ENCODE measurements around the gene KCTD1. TPM values are rescaled to one million over a fixed set of nuclear protein-coding genes. Genes with fewer than 3 reads are reported as not detected.

KCTD1 gene
- total RNA-seq, 2 experiments from 2014 or later, result 3.0 to 3.5 TPM

DNA sequence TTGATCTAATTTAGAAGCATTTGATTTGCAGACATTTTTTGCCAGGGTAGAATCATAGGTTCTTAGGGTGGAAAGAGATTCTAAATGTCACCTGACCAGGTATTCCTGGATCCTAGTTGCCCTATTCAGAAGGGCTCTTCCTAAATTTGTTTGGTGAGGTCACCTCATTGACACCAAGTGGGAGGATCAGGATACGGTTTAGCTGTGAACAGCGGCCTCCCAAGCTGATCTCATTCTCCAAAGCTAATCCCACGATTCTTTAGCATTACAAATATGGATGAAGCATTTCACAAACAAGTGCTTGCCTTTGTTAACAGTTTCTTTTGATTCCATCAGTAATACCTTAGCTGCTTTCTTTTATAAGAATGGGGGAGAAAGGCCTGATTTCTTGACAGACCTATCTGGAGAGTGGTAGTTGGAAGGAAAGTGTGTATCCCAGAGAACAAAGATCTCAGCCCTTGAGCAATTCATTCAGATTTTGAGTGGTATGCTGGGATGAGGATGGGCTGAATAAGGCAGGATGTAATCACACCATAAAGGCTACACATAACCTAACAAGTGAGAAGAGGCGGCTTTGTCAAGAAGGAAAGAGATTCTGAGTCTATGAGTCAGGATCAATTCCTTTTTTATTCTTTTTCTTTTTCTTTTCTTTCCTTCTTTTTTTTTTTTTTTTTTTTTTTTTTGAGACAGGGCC is 16.6 kb downstream of the KCTD1 start:
- H3K4me1 Mint-ChIP-seq (ENCODE audit: low read depth), result no peaks in the 10 kb centered on the region
- H3K9me3 Mint-ChIP-seq (ENCODE audit: insufficient read depth), result no peaks in the 10 kb centered on the region
- ChIA-PET POLR2A (no interaction called here), CTCF (no interaction called here)
- ATAC-seq (no peak), DNase-seq (no peak)
- no peak overlapping the region for H3K27ac Mint-ChIP-seq
- H3K27me3 Mint-ChIP-seq (ENCODE audit: low read depth), result no peaks in the 10 kb centered on the region
- no peaks in the 10 kb centered on the region for H3K36me3 Mint-ChIP-seq (ENCODE audit: low read depth)
- H3K4me3 Mint-ChIP-seq, result no peak overlapping the region

DNA sequence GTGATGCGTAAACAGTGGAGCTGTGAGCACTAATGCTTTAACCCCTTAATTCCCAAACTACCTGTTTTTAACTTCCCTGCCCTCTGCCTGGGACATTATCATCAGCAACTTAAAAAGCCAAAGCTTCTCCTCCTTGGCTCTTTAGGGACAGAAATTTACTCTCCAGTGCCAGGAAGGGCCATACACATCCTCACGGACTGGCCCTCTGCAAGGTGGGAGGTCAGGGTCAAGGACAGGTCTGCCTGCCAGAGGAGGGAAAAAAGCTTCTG is 21.5 kb downstream of the KCTD1 start:
- ATAC-seq, result no peak
- Mint-ChIP-seq H3K9me3 (ENCODE audit: insufficient read depth) (no peaks in the 10 kb centered on the region), H3K36me3 (ENCODE audit: low read depth) (no peaks in the 10 kb centered on the region), H3K27ac (no peak overlapping the region), H3K4me3 (no peak overlapping the region), H3K27me3 (ENCODE audit: low read depth) (no peaks in the 10 kb centered on the region), H3K4me1 (ENCODE audit: low read depth) (no peaks in the 10 kb centered on the region)
- ChIA-PET POLR2A (no interaction called here), CTCF (interaction anchor here (1.1 kb wide), 1 partner anchor 143 kb away, joined by 3 read pairs; no protein-coding TSS in a partner anchor)
- DNase-seq, result no peak

DNA sequence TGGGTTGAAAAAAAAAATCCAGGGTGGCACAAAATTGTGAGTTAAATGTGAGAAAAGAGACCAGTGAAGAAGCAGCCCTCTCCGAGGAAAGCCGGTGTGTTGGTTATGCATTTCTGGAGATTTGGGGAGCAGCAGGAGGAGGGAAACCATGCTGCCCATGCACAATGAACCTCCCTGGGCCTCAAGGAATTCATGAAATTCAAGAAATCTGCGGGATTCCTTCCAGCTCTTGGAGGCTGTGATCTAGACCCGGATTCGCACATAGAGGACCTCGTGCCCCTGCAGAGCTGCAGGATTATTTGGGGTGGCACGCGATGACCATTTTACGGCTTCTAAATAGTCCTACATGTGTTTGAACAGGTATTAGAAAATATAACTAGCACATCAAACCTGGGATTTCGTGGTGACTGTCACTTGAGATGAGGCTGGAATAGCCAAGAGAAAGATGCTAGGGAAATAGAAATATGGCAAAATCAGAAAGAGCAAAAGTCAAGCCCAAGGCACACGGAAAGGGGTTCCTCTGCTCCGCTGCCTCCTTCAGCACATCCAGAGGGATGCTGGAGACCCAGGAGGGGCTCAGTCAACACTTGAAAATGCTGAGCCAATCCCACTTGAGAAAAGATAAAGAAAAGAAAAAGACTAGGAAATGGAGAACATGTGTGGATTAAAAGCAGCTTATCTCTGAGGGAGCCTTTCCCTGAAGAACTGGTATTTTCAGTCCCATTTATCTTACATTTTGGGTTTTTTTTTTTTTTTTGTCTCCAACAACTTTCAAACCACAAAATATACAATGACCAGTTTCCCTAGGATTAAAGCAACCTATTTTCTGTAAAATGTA is 22.0 kb downstream of the KCTD1 start:
- no peak overlapping the region for H3K4me3 Mint-ChIP-seq
- H3K36me3 Mint-ChIP-seq (ENCODE audit: low read depth), result no peaks in the 10 kb centered on the region
- H3K27ac Mint-ChIP-seq, result no peak overlapping the region
- ChIA-PET POLR2A (no interaction called here), CTCF (interaction anchor here (0.6 to 1.1 kb wide), 2 partner anchors 21 to 143 kb away, joined by 3 read pairs; no protein-coding TSS in a partner anchor)
- H3K4me1 Mint-ChIP-seq (ENCODE audit: low read depth), result no peaks in the 10 kb centered on the region
- no peaks in the 10 kb centered on the region for H3K27me3 Mint-ChIP-seq (ENCODE audit: low read depth)
- H3K9me3 Mint-ChIP-seq (ENCODE audit: insufficient read depth), result no peaks in the 10 kb centered on the region
- ATAC-seq, result no peak
- DNase-seq, result no peak

DNA sequence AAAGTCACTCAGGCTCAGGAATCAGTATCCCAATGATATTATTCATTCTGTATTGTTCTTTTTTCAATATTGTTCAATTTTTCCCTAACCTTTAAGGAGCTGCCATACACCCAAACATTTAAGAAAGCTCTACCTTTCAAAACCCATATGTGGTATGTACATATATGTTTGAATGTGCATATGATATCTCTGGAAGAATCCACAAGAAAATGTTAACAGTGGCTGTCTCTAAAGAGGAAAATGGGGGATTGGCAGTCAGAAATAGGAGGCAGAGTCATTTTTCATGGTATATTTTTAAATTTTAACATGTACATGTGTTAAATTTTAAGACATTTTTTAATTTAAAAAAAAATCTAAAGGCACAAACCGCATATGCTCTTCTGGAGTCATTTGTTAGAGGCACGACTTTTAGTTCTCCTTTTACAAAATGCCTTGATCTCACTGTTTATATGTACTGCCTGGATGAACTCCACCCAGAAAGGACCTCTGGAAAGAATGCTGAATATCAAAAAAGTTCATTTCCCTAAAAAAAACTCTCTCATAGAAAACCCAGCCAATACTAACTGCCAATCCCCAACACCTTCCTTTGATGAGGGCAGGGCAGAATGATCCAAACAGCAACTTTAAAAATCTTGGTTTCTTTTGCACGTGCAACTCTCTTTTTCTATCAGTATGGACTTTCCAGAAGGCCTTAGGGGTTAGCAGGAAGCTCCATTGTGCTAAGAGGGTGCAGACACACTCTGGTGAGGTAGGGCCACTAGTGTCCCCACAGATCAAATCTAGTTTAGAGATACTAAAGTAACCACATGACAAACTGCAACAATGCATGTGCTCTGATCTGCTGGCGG is 23.6 kb downstream of the KCTD1 start:
- H3K27ac Mint-ChIP-seq, result no peak overlapping the region
- ChIA-PET CTCF (no interaction called here), POLR2A (no interaction called here)
- H3K27me3 Mint-ChIP-seq (ENCODE audit: low read depth), result no peaks in the 10 kb centered on the region
- ATAC-seq (no peak), DNase-seq (no peak)
- no peaks in the 10 kb centered on the region for H3K4me1 Mint-ChIP-seq (ENCODE audit: low read depth)
- H3K36me3 Mint-ChIP-seq (ENCODE audit: low read depth), result no peaks in the 10 kb centered on the region
- H3K9me3 Mint-ChIP-seq (ENCODE audit: insufficient read depth), result no peaks in the 10 kb centered on the region
- H3K4me3 Mint-ChIP-seq, result no peak overlapping the region

DNA sequence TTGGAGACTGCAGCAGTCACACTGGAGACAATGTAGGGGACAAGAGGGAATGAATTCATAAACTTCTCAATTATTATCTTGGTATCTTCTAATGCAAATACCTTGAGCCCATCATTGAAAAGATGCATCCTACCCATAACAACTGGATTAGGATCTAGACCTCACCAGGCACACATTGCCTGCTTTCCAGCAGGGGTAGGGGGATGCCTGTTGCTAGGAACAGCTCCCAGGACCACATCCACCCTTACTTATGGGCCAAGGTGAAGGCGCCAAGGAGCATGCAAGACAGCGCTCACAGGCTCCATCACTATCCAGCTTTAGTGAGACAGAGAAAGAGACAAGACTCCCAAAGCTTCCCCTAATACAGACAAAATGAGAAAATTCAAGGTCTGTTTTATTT is 24.4 kb downstream of the KCTD1 start:
- H3K4me1 Mint-ChIP-seq (ENCODE audit: low read depth), result no peaks in the 10 kb centered on the region
- no peak for ATAC-seq
- no peaks in the 10 kb centered on the region for H3K36me3 Mint-ChIP-seq (ENCODE audit: low read depth)
- H3K9me3 Mint-ChIP-seq (ENCODE audit: insufficient read depth), result no peaks in the 10 kb centered on the region
- no peak overlapping the region for H3K27ac Mint-ChIP-seq
- DNase-seq, result no peak
- no peaks in the 10 kb centered on the region for H3K27me3 Mint-ChIP-seq (ENCODE audit: low read depth)
- CTCF ChIA-PET, result no interaction called here
- POLR2A ChIA-PET, result no interaction called here
- H3K4me3 Mint-ChIP-seq, result no peak overlapping the region

DNA sequence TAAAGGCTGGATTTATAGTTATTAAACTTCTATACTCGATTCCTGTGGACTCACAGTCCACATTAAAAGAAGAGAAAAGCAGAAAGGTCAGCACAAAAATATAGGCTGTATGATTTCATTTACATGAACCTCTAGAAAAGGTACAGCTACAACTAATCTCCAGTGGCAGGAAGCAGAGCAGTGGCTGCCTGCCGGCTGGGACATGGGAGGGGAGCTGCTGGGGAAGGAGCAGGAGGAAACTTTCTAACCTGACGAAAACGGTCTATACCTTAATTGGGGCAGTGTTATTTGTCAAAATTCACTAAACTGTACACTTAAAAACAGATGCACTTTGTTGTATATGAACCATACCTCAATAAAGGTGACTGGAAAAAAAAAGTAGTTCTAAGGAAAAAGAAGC is 26.7 kb downstream of the KCTD1 start:
- H3K36me3 Mint-ChIP-seq (ENCODE audit: low read depth), result no peaks in the 10 kb centered on the region
- H3K27ac Mint-ChIP-seq, result no peak overlapping the region
- ATAC-seq, result no peak
- H3K4me3 Mint-ChIP-seq, result no peak overlapping the region
- CTCF ChIA-PET, result interaction anchor here (1.3 kb wide), 1 partner anchor 213 kb away, joined by 3 read pairs; no protein-coding TSS in a partner anchor
- DNase-seq, result no peak
- POLR2A ChIA-PET, result no interaction called here
- no peaks in the 10 kb centered on the region for H3K27me3 Mint-ChIP-seq (ENCODE audit: low read depth)
- H3K9me3 Mint-ChIP-seq (ENCODE audit: insufficient read depth), result no peaks in the 10 kb centered on the region
- no peaks in the 10 kb centered on the region for H3K4me1 Mint-ChIP-seq (ENCODE audit: low read depth)

DNA sequence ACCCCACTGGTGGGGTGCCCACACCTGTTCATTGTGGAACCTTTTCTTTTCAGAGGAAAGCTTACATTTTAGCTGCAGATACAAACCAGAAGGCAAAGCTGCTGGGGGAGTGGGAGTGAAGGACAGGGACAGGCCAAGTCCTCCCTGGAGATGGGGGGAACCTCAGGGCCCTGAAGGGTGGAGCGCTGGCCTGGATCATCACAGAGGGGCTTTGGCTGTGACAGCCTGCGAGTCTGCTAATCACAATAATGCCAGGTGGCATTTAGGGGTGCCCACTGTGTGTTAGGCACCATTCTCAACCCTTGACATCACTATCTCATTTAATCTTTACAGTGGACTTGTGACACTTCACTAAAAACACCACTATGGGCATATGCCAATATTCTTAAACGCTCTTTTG is 27.4 kb downstream of the KCTD1 start:
- no peaks in the 10 kb centered on the region for H3K4me1 Mint-ChIP-seq (ENCODE audit: low read depth)
- no peak for DNase-seq

DNA sequence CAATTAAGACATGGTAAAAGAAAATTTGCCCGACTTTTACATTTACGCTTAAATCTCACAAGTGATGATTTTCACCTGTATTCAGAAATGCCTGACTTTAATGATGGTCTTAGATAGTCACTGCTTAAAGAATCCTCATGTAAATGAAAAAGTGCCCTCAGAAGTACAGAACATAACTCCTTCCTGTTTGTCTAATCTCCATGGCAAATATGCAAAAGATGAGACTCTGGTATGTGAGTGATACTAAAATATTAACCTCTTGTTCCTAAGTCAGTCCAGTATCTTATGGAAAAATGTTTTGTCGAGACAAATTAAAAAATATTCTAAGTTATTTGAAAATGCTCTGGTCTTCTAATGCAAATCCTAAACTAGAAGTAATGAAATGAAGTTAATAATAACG is 29.2 kb downstream of the KCTD1 start:
- H3K36me3 Mint-ChIP-seq (ENCODE audit: low read depth), result no peaks in the 10 kb centered on the region
- CTCF ChIA-PET, result no interaction called here
- H3K4me1 Mint-ChIP-seq (ENCODE audit: low read depth), result no peaks in the 10 kb centered on the region
- ATAC-seq (no peak), DNase-seq (no peak)
- no peaks in the 10 kb centered on the region for H3K9me3 Mint-ChIP-seq (ENCODE audit: insufficient read depth)
- POLR2A ChIA-PET, result no interaction called here
- no peaks in the 10 kb centered on the region for H3K27me3 Mint-ChIP-seq (ENCODE audit: low read depth)
- no peak overlapping the region for H3K27ac Mint-ChIP-seq
- no peak overlapping the region for H3K4me3 Mint-ChIP-seq

More for the DNA sequence above, 27.4 kb downstream of the KCTD1 start:
- POLR2A ChIA-PET, result no interaction called here
- Mint-ChIP-seq H3K4me3 (no peak overlapping the region), H3K27ac (no peak overlapping the region), H3K36me3 (ENCODE audit: low read depth) (no peaks in the 10 kb centered on the region), H3K27me3 (ENCODE audit: low read depth) (no peaks in the 10 kb centered on the region), H3K9me3 (ENCODE audit: insufficient read depth) (no peaks in the 10 kb centered on the region)
- no peak for ATAC-seq
- CTCF ChIA-PET, result no interaction called here

DNA sequence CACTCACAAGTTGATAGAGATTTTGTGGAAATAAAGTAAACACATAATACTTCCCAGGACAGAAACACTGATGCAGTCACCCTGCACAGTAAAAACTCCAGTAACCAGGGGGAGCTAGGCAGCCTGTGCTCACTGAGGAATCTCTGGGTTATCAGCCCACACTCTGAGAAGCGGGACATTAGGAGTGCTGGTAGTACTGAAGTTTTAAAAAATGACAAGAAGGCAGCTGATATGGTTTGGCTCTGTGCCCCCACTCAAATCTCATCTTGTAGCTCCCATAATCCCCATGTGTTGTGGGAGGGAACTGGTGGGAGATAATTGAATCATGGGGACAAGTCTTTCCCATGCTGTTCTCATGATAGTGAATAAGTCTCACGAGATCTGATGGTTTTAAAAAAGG is 31.4 kb downstream of the KCTD1 start:
- POLR2A ChIA-PET, result no interaction called here
- CTCF ChIA-PET, result no interaction called here
- no peak for ATAC-seq

DNA sequence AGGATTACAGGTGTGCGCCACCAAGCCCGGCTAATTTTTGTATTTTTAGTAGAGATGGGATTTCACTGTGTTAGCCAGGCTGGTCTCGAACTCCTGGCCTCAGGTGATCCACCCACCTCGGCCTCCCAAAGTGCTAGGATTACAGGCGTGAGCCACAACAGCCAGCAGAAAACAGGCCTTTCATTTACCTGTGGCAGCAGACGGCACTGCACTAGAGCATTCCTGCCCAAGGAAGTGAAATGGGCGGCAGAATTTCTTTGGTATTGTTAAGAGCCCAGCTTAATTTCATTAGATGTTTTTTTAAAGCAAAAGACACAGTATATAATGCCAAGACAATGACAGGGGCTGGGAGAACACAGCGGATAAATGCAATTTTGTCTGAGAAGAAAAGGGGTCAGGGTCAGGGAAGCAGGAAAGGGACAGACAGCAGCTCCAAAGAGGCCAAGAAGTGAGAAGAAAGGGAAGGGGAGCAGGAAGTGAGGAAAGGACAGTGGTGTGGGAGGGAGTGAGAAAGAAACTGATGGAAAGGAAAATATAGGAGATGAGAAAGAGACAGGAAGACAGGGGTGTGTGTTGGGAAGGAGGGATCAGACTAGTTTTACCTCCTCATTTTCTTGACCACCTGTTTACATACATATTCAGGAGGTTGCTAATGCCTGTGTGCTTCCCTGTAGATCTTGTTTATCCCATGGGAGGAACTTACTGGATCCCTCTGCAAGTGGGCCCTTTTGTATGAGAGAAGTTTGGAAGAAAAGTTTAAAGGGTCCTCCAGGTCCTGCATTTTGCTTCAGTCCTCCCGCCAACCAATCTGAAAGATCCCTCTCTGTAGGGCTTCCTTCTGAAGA is 32.5 kb downstream of the KCTD1 start:
- CTCF ChIA-PET, result no interaction called here
- POLR2A ChIA-PET, result no interaction called here
- H3K27me3 Mint-ChIP-seq (ENCODE audit: low read depth), result no peaks in the 10 kb centered on the region
- no peaks in the 10 kb centered on the region for H3K36me3 Mint-ChIP-seq (ENCODE audit: low read depth)
- H3K9me3 Mint-ChIP-seq (ENCODE audit: insufficient read depth), result no peaks in the 10 kb centered on the region
- ATAC-seq, result no peak
- no peaks in the 10 kb centered on the region for H3K4me1 Mint-ChIP-seq (ENCODE audit: low read depth)
- H3K4me3 Mint-ChIP-seq, result no peak overlapping the region
- no peak overlapping the region for H3K27ac Mint-ChIP-seq
- no peak for DNase-seq

More for the DNA sequence above, 31.4 kb downstream of the KCTD1 start:
- Mint-ChIP-seq H3K4me3 (no peak overlapping the region), H3K9me3 (ENCODE audit: insufficient read depth) (no peaks in the 10 kb centered on the region), H3K27ac (no peak overlapping the region), H3K27me3 (ENCODE audit: low read depth) (no peaks in the 10 kb centered on the region), H3K36me3 (ENCODE audit: low read depth) (no peaks in the 10 kb centered on the region), H3K4me1 (ENCODE audit: low read depth) (no peaks in the 10 kb centered on the region)
- no peak for DNase-seq

DNA sequence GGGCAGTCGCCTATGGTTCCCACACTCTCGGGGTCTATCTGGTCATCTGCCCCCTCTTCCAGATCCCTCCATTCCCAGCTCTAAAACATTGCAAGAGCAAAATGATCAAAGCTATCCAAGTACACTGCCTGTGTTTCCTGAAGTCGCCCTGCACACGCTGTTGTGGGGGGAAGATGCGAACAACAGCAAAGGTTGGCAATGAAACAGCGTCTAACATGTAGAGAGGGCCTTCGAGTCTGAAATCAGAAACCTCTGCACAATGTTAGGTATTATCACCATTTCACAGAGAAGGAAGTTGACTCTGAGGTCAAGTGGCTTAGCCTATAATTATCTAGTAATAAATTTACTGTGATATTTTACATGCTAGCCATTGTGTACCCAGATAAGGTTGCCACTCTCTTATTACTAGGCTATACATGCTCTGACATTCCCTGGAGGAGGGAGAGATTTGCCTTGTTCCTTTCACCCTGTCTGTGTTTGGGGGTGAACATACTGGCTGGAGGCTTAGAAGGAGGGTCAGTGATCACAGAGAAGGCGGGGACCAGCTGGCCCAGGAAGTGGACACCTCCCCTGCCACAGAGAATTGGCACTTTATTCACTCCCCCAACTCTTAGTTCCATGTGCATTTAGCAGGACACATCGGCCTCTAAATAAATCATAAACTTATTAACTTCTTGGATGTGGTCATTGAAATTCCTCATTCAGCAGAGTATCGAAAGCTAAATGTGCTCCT is 36.8 kb downstream of the KCTD1 start:
- Mint-ChIP-seq H3K4me3 (no peak overlapping the region), H3K4me1 (ENCODE audit: low read depth) (no peaks in the 10 kb centered on the region), H3K27me3 (ENCODE audit: low read depth) (no peaks in the 10 kb centered on the region), H3K9me3 (ENCODE audit: insufficient read depth) (no peaks in the 10 kb centered on the region), H3K36me3 (ENCODE audit: low read depth) (no peaks in the 10 kb centered on the region), H3K27ac (no peak overlapping the region)
- ChIA-PET POLR2A (no interaction called here), CTCF (no interaction called here)
- DNase-seq, result no peak
- ATAC-seq, result no peak

Measured in activated CD8-positive, alpha-beta T cell treated with anti-CD3 and anti-CD28 coated beads, Interleukin-2, amount 10 ng/mL, durations not matched to agents 7 days and 5 days (primary cell).